Hepatocyte (in vitro differentiated cells): Measurements from ENCODE around the gene PPP1CA. TPM values are rescaled to one million over a fixed set of nuclear protein-coding genes. Genes with fewer than 3 reads are reported as not detected.
A peak's percentile ranks its signal among the peaks of the same experiment; 100 is the strongest.

Source experiments
- DNase-seq: peaks from one replicate; pipeline ENCODE4 v3.0.0-alpha.2; 2016; ENCODE audit warnings: low spot score
- H2AFZ ChIP-seq: fragments of 200-600 bp; sonication (generic); 2 replicates; pipeline ENCODE4 v1.6.0; 2016; ENCODE audit warnings: antibody characterized with exemption, mild to moderate bottlenecking
- H3K27ac ChIP-seq: fragments of 200-600 bp; sonication (generic); 2 replicates; pipeline ENCODE4 v1.5.1; 2016; ENCODE audit warnings: mild to moderate bottlenecking
- H3K27me3 ChIP-seq: fragments of 200-600 bp; sonication (generic); 2 replicates; pipeline ENCODE4 v1.6.1; 2016
- H3K36me3 ChIP-seq: fragments of 200-600 bp; sonication (generic); replicated peaks from 2 replicates; pipeline ENCODE4 v1.5.1; 2016; ENCODE audit warnings: low read depth; ENCODE audit not compliant: insufficient read depth
- H3K4me1 ChIP-seq: fragments of 200-600 bp; sonication (generic); 2 replicates; pipeline ENCODE4 v1.5.1; 2016; ENCODE audit warnings: mild to moderate bottlenecking, moderate library complexity; ENCODE audit not compliant: insufficient read depth
- H3K4me2 ChIP-seq: fragments of 200-600 bp; sonication (generic); 2 replicates; pipeline ENCODE4 v1.6.0; 2016
- H3K4me3 ChIP-seq: fragments of 200-600 bp; sonication (generic); 2 replicates; pipeline ENCODE4 v1.5.1; 2016; ENCODE audit warnings: mild to moderate bottlenecking
- H3K79me2 ChIP-seq: fragments of 200-600 bp; sonication (generic); 2 replicates; pipeline ENCODE4 v1.6.0; 2017; ENCODE audit warnings: mild to moderate bottlenecking
- H3K9me2 ChIP-seq: fragments of 200-600 bp; sonication (generic); replicated peaks from 2 replicates; pipeline ENCODE4 v1.6.0; 2017; ENCODE audit warnings: mild to moderate bottlenecking; ENCODE audit not compliant: insufficient read depth
- H3K9me3 ChIP-seq: fragments of 200-600 bp; sonication (generic); 2 replicates; pipeline ENCODE4 v1.5.1; 2016; ENCODE audit warnings: low read depth, mild to moderate bottlenecking
- H4K20me1 ChIP-seq: fragments of 200-600 bp; sonication (generic); 2 replicates; pipeline ENCODE4 v1.6.0; 2016; ENCODE audit warnings: mild to moderate bottlenecking; ENCODE audit not compliant: insufficient read depth, poor library complexity, severe bottlenecking
- CTCF ChIP-seq: fragments of 200-600 bp; sonication (generic); IDR thresholded peaks from 2 replicates; pipeline ENCODE4 v1.5.1; 2016; ENCODE audit warnings: antibody characterized with exemption, mild to moderate bottlenecking; ENCODE audit not compliant: poor library complexity
- EZH2 ChIP-seq: fragments of 200-600 bp; sonication (generic); IDR thresholded peaks from 2 replicates; pipeline ENCODE4 v1.6.1; 2016; ENCODE audit warnings: antibody characterized with exemption, mild to moderate bottlenecking, borderline replicate concordance
- EZH2phosphoT487 ChIP-seq: fragments of 200-600 bp; sonication (generic); IDR thresholded peaks from one replicate; pipeline ENCODE4 v1.6.1; 2018; ENCODE audit warnings: antibody characterized with exemption, mild to moderate bottlenecking, low read depth, moderate library complexity; ENCODE audit not compliant: unreplicated experiment, severe bottlenecking
- WGBS: methylation state at CpG from one replicate; pipeline ENCODE4 v1.1.6; 2016; ENCODE audit warnings: low lambda C conversion rate; ENCODE audit errors: missing lambda C conversion rate; 5-methylcytosine and 5-hydroxymethylcytosine counted together
- polyA plus RNA-seq: library from polyadenylated mRNA; unstranded; fragments of >200 nt; fragmentation: Nextera tagmentation; extraction: Ambion mirVana; gene quantifications from 2 replicates; pipeline ENCODE4 v1.2.1, GENCODE V29; 2016
- total RNA-seq: library from RNA; depleted of rRNA; stranded (reverse); fragments of >200 nt; gene quantifications from 2 replicates; pipeline ENCODE4 v1.2.3, GENCODE V29; 2014

PPP1CA gene
- total and polyA plus RNA-seq, 2 experiments from 2014 or later, result 146 to 242 TPM

- Histone ChIP-seq H3K4me2 (peak overlapping the region; percentile 50), H3K4me3 (no peak overlapping the region), H4K20me1 (no peaks in the 10 kb centered on the region), H3K79me2 (peaks cover 18% of the 10 kb centered on the region), H3K27ac (peak overlapping the region; percentile 99), H3K9me2 (no peaks in the 10 kb centered on the region), H3K9me3 (no peaks in the 10 kb centered on the region), H2AFZ (no peak overlapping the region), H3K27me3 (no peaks in the 10 kb centered on the region), H3K36me3 (no peaks in the 10 kb centered on the region), H3K4me1 (peaks cover 50% of the 10 kb centered on the region)
- TF ChIP-seq CTCF (no peak), EZH2 (no peak), EZH2phosphoT487 (no peak)
- no peak for DNase-seq
- WGBS, result 36% methylated on average over 4 of the region's 4 CpGs
Observed at GRCh38 chr11:67356387-67356863, 45.2 kb downstream of the PPP1CA start.

GRCh38 chr11:67355794-67356386 is 45.8 kb downstream of the PPP1CA start:
- Histone ChIP-seq H3K79me2 (peaks cover 19% of the 10 kb centered on the region), H3K27me3 (no peaks in the 10 kb centered on the region), H3K27ac (peak overlapping the region; percentile 99), H3K4me3 (no peak overlapping the region), H3K36me3 (no peaks in the 10 kb centered on the region), H3K9me2 (no peaks in the 10 kb centered on the region), H4K20me1 (no peaks in the 10 kb centered on the region), H3K9me3 (no peaks in the 10 kb centered on the region), H2AFZ (no peak overlapping the region), H3K4me1 (peaks cover 52% of the 10 kb centered on the region), H3K4me2 (peak overlapping the region; percentile 50)
- WGBS, result 77% methylated on average over 4 of the region's 4 CpGs
- DNase-seq, result no peak
- no peak for TF ChIP-seq EZH2
- TF ChIP-seq CTCF, result no peak
- no peak for TF ChIP-seq EZH2phosphoT487

- no peak overlapping the region for H2AFZ ChIP-seq
- 71% methylated on average over 11 of the region's 11 CpGs for WGBS
- no peak overlapping the region for H3K4me3 ChIP-seq
- peak overlapping the region; percentile 50 for H3K4me2 ChIP-seq
- H3K36me3 ChIP-seq, result no peaks in the 10 kb centered on the region
- DNase-seq, result no peak
- no peak for TF ChIP-seq EZH2phosphoT487
- no peak for TF ChIP-seq CTCF
- TF ChIP-seq EZH2, result no peak
- H3K79me2 ChIP-seq, result peaks cover 20% of the 10 kb centered on the region
- H3K27me3 ChIP-seq, result no peaks in the 10 kb centered on the region
- no peaks in the 10 kb centered on the region for H3K9me3 ChIP-seq
- H4K20me1 ChIP-seq, result no peaks in the 10 kb centered on the region
- H3K27ac ChIP-seq, result peak overlapping the region; percentile 99
- no peaks in the 10 kb centered on the region for H3K9me2 ChIP-seq
- H3K4me1 ChIP-seq, result peaks cover 52% of the 10 kb centered on the region
Observed at GRCh38 chr11:67355023-67355793, 46.5 kb downstream of the PPP1CA start.
